Aorta (tissue), 5 donors: Measurements from ENCODE around the gene GARIN5A. TPM values are rescaled to one million over a fixed set of nuclear protein-coding genes. Genes with fewer than 3 reads are reported as not detected.

Experiments
- ATAC-seq: fragments of 200-7000 bp; cut with Tn5 transposase; one replicate; pipeline ENCODE4 v1.9.1; 2022; ENCODE audit warnings: moderate library complexity; ENCODE audit not compliant: low FRiP score
- DNase-seq, 2 donors: peaks; one replicate each; pipeline ENCODE4 v3.0.0-alpha.2; 2020
- H3K27ac ChIP-seq, 2 donors: one replicate each; pipeline ENCODE4 v1.5.1; 2013; ENCODE audit warnings: low read length in 2 of 2, mild to moderate bottlenecking in 2 of 2, moderate library complexity in 2 of 2, control low read depth in 1 of 2, inconsistent platforms in 1 of 2, low read depth in 1 of 2
- H3K27me3 ChIP-seq, 2 donors: one replicate each; pipeline ENCODE4 v1.6.1; 2013; ENCODE audit warnings: control low read depth in 1 of 2, low read length in 1 of 2, mild to moderate bottlenecking in 1 of 2, moderate library complexity in 1 of 2; ENCODE audit not compliant: insufficient read depth in 2 of 2, control insufficient read depth in 1 of 2
- H3K36me3 ChIP-seq, 2 donors: one replicate each; pipeline ENCODE4 v1.6.1; 2013; ENCODE audit warnings: control low read depth in 1 of 2, low read length in 1 of 2, mild to moderate bottlenecking in 1 of 2; ENCODE audit not compliant: insufficient read depth in 2 of 2, control insufficient read depth in 1 of 2
- H3K4me1 ChIP-seq, 2 donors: one replicate each; pipeline ENCODE4 v1.6.1; 2013; ENCODE audit warnings: low read length in 2 of 2, control low read depth in 1 of 2, mild to moderate bottlenecking in 1 of 2, moderate library complexity in 1 of 2; ENCODE audit not compliant: insufficient read depth in 2 of 2, control insufficient read depth in 1 of 2
- H3K4me3 ChIP-seq, 2 donors: one replicate each; pipeline ENCODE4 v1.5.1; 2013; ENCODE audit warnings: low read length in 2 of 2, control low read depth in 1 of 2, mild to moderate bottlenecking in 1 of 2
- H3K9me3 ChIP-seq: one replicate; pipeline ENCODE4 v1.6.1; 2013; ENCODE audit warnings: mild to moderate bottlenecking, low read length; ENCODE audit not compliant: control insufficient read depth
- WGBS, 2 donors: extraction: QIAGEN DNeasy Blood & Tissue Kit; methylation state at CpG; one replicate each; pipeline ENCODE4 v1.1.7; 2013; 5-methylcytosine and 5-hydroxymethylcytosine counted together
- intact Hi-C, 2 donors: fragments of 100-400 bp; cut with DNase I; formaldehyde crosslinking; loops; one replicate each; pipeline versions ENCODE4 v1.14.2 to v1.15.0; 2022
- long read RNA-seq, 2 donors: library from polyadenylated mRNA; unstranded; transcript quantifications; one replicate each; pipeline ENCODE4 v2.0.0, GENCODE V29; 2020 to 2021
- polyA plus RNA-seq, 2 donors: library from polyadenylated mRNA; stranded (reverse); fragments of 200-250 nt; gene quantifications; one replicate each; pipeline ENCODE4 v1.2.3, GENCODE V29; 2013
- total RNA-seq, 2 donors: library from RNA; stranded (reverse); fragmentation: NEBNext Ultra II Directional; extraction: Animal tissue kit (Norgen Biotek cat#: 25700); gene quantifications; one replicate each; pipeline ENCODE4 v1.2.1, GENCODE V29; 2021
- donor health status: healthy with polysubstance abuse.
- donor health status: Bipolar disorder and iron deficiency.
- donor health status: DM: no; HTN: no; CAD: no.
- donor health status: DM: no; HTN: no; CAD: no.
- donor health status: DM: yes; HTN: yes; CAD: no.

GARIN5A gene
- total RNA-seq (not detected), polyA plus RNA-seq (not detected)
- long read RNA-seq, donor 1, result 0 reads
- long read RNA-seq, donor 2, result 0 reads

GRCh38 chr19:50476224-50476906 is at the start of gene GARIN5A, which contains the start of gene EMC10:
Gene GARIN5A, minus strand, starts transcription at chr19:50476848. Its CDS starts 460 bp downstream, at chr19:50476388.
Gene EMC10, plus strand, starts transcription at chr19:50476507. Its CDS starts 38 bp downstream, at chr19:50476545.
- H3K9me3 ChIP-seq, result no peaks in the 10 kb centered on the region
- H3K27ac ChIP-seq, result no peak within 1 kb of the TSS
- intact Hi-C loops, result loop anchor here in 1 of 2 donors (2.0 kb wide), 1 partner anchor 36 kb away; the partner anchor contains the start of gene ASPDH
- H3K4me3 ChIP-seq, result peak within 1 kb of the TSS; percentile 62 to 78
- DNase-seq, result peak; percentile 93 to 96
- no peaks in the 10 kb centered on the region for H3K27me3 ChIP-seq
- peaks cover 0 to 4% of the 10 kb centered on the region in 2 donors for H3K36me3 ChIP-seq
- H3K4me1 ChIP-seq, result no peaks in the 10 kb centered on the region
- 1% methylated on average over 46 to 58 of the region's 58 CpGs for WGBS, 2 donors
- ATAC-seq, result peak; percentile 95

- ATAC-seq (no peak), DNase-seq (no peak)
- H3K4me3 ChIP-seq, result no peak overlapping the region
- H3K4me1 ChIP-seq, result no peaks in the 10 kb centered on the region
- intact Hi-C loops, result no loop called here
- WGBS, 2 donors, result 89 to 90% methylated on average over 10 of the region's 10 CpGs
- H3K27me3 ChIP-seq, result no peaks in the 10 kb centered on the region
- H3K27ac ChIP-seq, result no peak overlapping the region
- no peaks in the 10 kb centered on the region for H3K9me3 ChIP-seq
- H3K36me3 ChIP-seq, result no peaks in the 10 kb centered on the region
These were observed 46.2 kb upstream of the GARIN5A start for GRCh38 chr19:50522881-50523280.

- 83 to 87% methylated on average over 17 of the region's 17 CpGs for WGBS, 2 donors
- ATAC-seq (no peak), DNase-seq (peak; percentile 15 to 32)
- H3K27ac ChIP-seq, result no peak overlapping the region
- intact Hi-C loops, result no loop called here
- no peaks in the 10 kb centered on the region for H3K36me3 ChIP-seq
- no peaks in the 10 kb centered on the region for H3K9me3 ChIP-seq
- H3K27me3 ChIP-seq, result no peaks in the 10 kb centered on the region
- no peak overlapping the region for H3K4me3 ChIP-seq
- no peaks in the 10 kb centered on the region for H3K4me1 ChIP-seq
These were observed 44.3 kb upstream of the GARIN5A start for GRCh38 chr19:50520822-50521465.

- no peaks in the 10 kb centered on the region for H3K36me3 ChIP-seq
- DNase-seq (peak; percentile 42 to 74), ATAC-seq (no peak)
- H3K27me3 ChIP-seq, result no peaks in the 10 kb centered on the region
- intact Hi-C loops, result no loop called here
- WGBS, 2 donors, result 97% methylated on average over 40 of the region's 40 CpGs
- no peaks in the 10 kb centered on the region for H3K4me1 ChIP-seq
- H3K9me3 ChIP-seq, result no peaks in the 10 kb centered on the region
- no peak overlapping the region for H3K27ac ChIP-seq
- no peak overlapping the region for H3K4me3 ChIP-seq
These were observed 42.4 kb upstream of the GARIN5A start for GRCh38 chr19:50519006-50519575.

- DNase-seq, result peak in 1 of 2 donors; percentile 73
- no peaks in the 10 kb centered on the region for H3K4me1 ChIP-seq
- H3K9me3 ChIP-seq, result no peaks in the 10 kb centered on the region
- H3K36me3 ChIP-seq, result no peaks in the 10 kb centered on the region
- H3K27ac ChIP-seq, result no peak overlapping the region
- no peak for ATAC-seq
- no peaks in the 10 kb centered on the region for H3K27me3 ChIP-seq
- 95 to 96% methylated on average over 82 to 87 of the region's 87 CpGs for WGBS, 2 donors
- H3K4me3 ChIP-seq, result no peak overlapping the region
- intact Hi-C loops, result no loop called here
These were observed 41.7 kb upstream of the GARIN5A start for GRCh38 chr19:50518091-50519005.

- ATAC-seq (no peak), DNase-seq (peak in 1 of 2 donors; percentile 75)
- WGBS, 2 donors, result 96 to 97% methylated on average over 32 to 37 of the region's 37 CpGs
- Histone ChIP-seq H3K36me3 (no peaks in the 10 kb centered on the region), H3K27ac (no peak overlapping the region), H3K27me3 (no peaks in the 10 kb centered on the region), H3K4me3 (no peak overlapping the region), H3K9me3 (no peaks in the 10 kb centered on the region), H3K4me1 (no peaks in the 10 kb centered on the region)
- intact Hi-C loops, result no loop called here
These were observed 41.0 kb upstream of the GARIN5A start for GRCh38 chr19:50517704-50518075.

- ATAC-seq (no peak), DNase-seq (peak in 1 of 2 donors; percentile 62)
- Histone ChIP-seq H3K27me3 (no peaks in the 10 kb centered on the region), H3K27ac (no peak overlapping the region), H3K4me1 (no peaks in the 10 kb centered on the region), H3K36me3 (no peaks in the 10 kb centered on the region), H3K9me3 (no peaks in the 10 kb centered on the region), H3K4me3 (no peak overlapping the region)
- 61 to 73% methylated on average over 51 to 53 of the region's 53 CpGs for WGBS, 2 donors
- intact Hi-C loops, result no loop called here
These were observed 40.5 kb upstream of the GARIN5A start for GRCh38 chr19:50516964-50517703.

- ATAC-seq (no peak), DNase-seq (peak in 1 of 2 donors; percentile 22)
- Histone ChIP-seq H3K27ac (no peak overlapping the region), H3K4me3 (no peak overlapping the region), H3K27me3 (no peaks in the 10 kb centered on the region), H3K36me3 (no peaks in the 10 kb centered on the region), H3K4me1 (no peaks in the 10 kb centered on the region), H3K9me3 (no peaks in the 10 kb centered on the region)
- 55 to 65% methylated on average over 11 to 12 of the region's 12 CpGs for WGBS, 2 donors
- intact Hi-C loops, result no loop called here
These were observed 39.8 kb upstream of the GARIN5A start for GRCh38 chr19:50516456-50516855.
